HepG2 (cell line): ENCODE results near the gene USP15. TPM values are rescaled to one million over a fixed set of nuclear protein-coding genes. Genes with fewer than 3 reads are reported as not detected.

Experiments used
- ATAC-seq: fragments of 200-7000 bp; cut with Tn5 transposase; 3 replicates; pipeline ENCODE4 v1.9.1; 2020; ENCODE audit warnings: mild to moderate bottlenecking, moderate library complexity
- BruUV-seq: library from RNA; stranded (reverse); fragments of 400-500 nt; replicated peaks from 2 replicates; lab custom pipeline; 2021; lab: Mats Ljungman, UMichigan
- CTCF ChIA-PET: fragments of 300-600 bp; formaldehyde crosslinking; extraction: SDS; loops from one replicate; lab custom pipeline; 2021; ENCODE audit warnings: low total read pairs, inconsistent platforms, low intra/inter-chr PET ratio; lab: Yijun Ruan, JAX
- POLR2A ChIA-PET: fragments of 350-600 bp; sonication (Branson Sonifier 250); formaldehyde crosslinking; loops from one replicate; lab custom pipeline; 2020; ENCODE audit warnings: antibody characterized with exemption, inconsistent platforms; lab: Yijun Ruan, JAX
- DNase-seq: peaks from one replicate; pipeline ENCODE4 v3.0.0-alpha.2; 2015; ENCODE audit warnings: low spot score
- FAIRE-seq: peaks from 3 replicates; lab custom pipeline; 2011; peaks lifted over from hg19 to GRCh38; lab: Jason Lieb, UNC
- H2AFZ ChIP-seq: one replicate; pipeline ENCODE4 v1.6.1; 2011; ENCODE audit warnings: low read length, inconsistent platforms
- H3K27ac ChIP-seq: fragments of 300-600 bp; 3 replicates; pipeline ENCODE4 v1.8.0; 2011; ENCODE audit warnings: mixed run types, mild to moderate bottlenecking, mixed read lengths, low read length, inconsistent platforms; ENCODE audit not compliant: insufficient read depth; ENCODE audit errors: extremely low read length
- H3K27me3 ChIP-seq, 2 experiments: fragments of 200-600 bp in 1 of 2; 2 replicates in 1 of 2; 3 replicates in 1 of 2; pipeline versions ENCODE4 v1.6.0 to v1.8.0; 2011; ENCODE audit warnings: low read length in 2 of 2, mild to moderate bottlenecking in 2 of 2, moderate library complexity in 2 of 2, inconsistent platforms in 1 of 2; ENCODE audit not compliant: insufficient read depth in 2 of 2, control insufficient read depth in 1 of 2
- H3K36me3 ChIP-seq, 2 experiments: fragments of 200-600 bp in 1 of 2; replicated peaks in 1 of 2; 2 replicates in 1 of 2; 3 replicates in 1 of 2; pipeline versions ENCODE4 v1.5.1 to v1.8.0; 2011; ENCODE audit warnings: low read length in 2 of 2, inconsistent platforms in 1 of 2; ENCODE audit not compliant: insufficient read depth in 2 of 2, control insufficient read depth in 1 of 2
- H3K4me1 ChIP-seq: 2 replicates; pipeline ENCODE4 v1.5.1; 2012; ENCODE audit warnings: low read length, inconsistent platforms; ENCODE audit not compliant: insufficient read depth
- H3K4me2 ChIP-seq: 2 replicates; pipeline ENCODE4 v1.6.0; 2011; ENCODE audit warnings: low read depth, low read length, inconsistent platforms
- H3K4me3 ChIP-seq, 3 experiments: fragments of 200-600 bp in 1 of 3; sonication (generic), shearing (Covaris generic) in 1 of 3; replicated peaks in 1 of 3; 2 replicates each; pipeline ENCODE4 v1.5.1; 2011 to 2016; ENCODE audit warnings: low read length in 3 of 3, inconsistent platforms in 2 of 3, low read depth in 2 of 3, mild to moderate bottlenecking in 2 of 3, control low read depth in 1 of 3, mixed read lengths in 1 of 3; ENCODE audit not compliant: insufficient read depth in 1 of 3
- H3K79me2 ChIP-seq: one replicate; pipeline ENCODE4 v1.6.1; 2011; ENCODE audit warnings: low read length, inconsistent platforms; ENCODE audit not compliant: insufficient read depth
- H3K9ac ChIP-seq: 2 replicates; pipeline ENCODE4 v1.6.0; 2011; ENCODE audit warnings: mild to moderate bottlenecking, low read depth, low read length, inconsistent platforms; ENCODE audit not compliant: insufficient read depth
- H3K9me3 ChIP-seq: 2 replicates; pipeline ENCODE4 v1.5.1; 2012; ENCODE audit warnings: mild to moderate bottlenecking, low read length
- H4K20me1 ChIP-seq: 2 replicates; pipeline ENCODE4 v1.6.0; 2011; ENCODE audit warnings: inconsistent platforms, mild to moderate bottlenecking, low read length, moderate library complexity; ENCODE audit not compliant: insufficient read depth
- CTCF ChIP-seq: sonication (generic); formaldehyde crosslinking; IDR thresholded peaks from 2 replicates; pipeline ENCODE4 v1.5.0; 2020; ENCODE audit warnings: mild to moderate bottlenecking, missing genetic modification reagents, moderate library complexity
- HDAC6 ChIP-seq: fragments of 200-600 bp; sonication (generic); IDR thresholded peaks from 2 replicates; pipeline ENCODE4 v1.7.0; 2017; ENCODE audit warnings: mild to moderate bottlenecking, antibody characterized with exemption, low read length, low read depth
- HMGA1 ChIP-seq: sonication (generic); formaldehyde crosslinking; conservative IDR thresholded peaks from 2 replicates; pipeline ENCODE4 v1.4.0; 2020; ENCODE audit warnings: missing genetic modification reagents
- MTA1 ChIP-seq: sonication (generic); formaldehyde crosslinking; IDR thresholded peaks from 2 replicates; pipeline ENCODE4 v1.4.0; 2020; ENCODE audit warnings: missing genetic modification reagents, mild to moderate bottlenecking, borderline replicate concordance
- SMC3 ChIP-seq: IDR thresholded peaks from 2 replicates; pipeline ENCODE4 v1.6.1; 2011; ENCODE audit warnings: low read length, improper control_type of control experiment
- STAG1 ChIP-seq: sonication (generic); formaldehyde crosslinking; IDR thresholded peaks from 2 replicates; pipeline ENCODE4 v1.4.0; 2020; ENCODE audit warnings: missing genetic modification reagents
- TEF ChIP-seq: sonication (generic); formaldehyde crosslinking; IDR thresholded peaks from 2 replicates; pipeline ENCODE4 v1.5.0; 2020; ENCODE audit warnings: missing genetic modification reagents
- TRIM22 ChIP-seq: fragments of 450-650 bp; IDR thresholded peaks from 2 replicates; pipeline ENCODE4 v1.6.1; 2017
- XRCC5 ChIP-seq: fragments of 200-400 bp; formaldehyde crosslinking; optimal IDR thresholded peaks from 2 replicates; pipeline ENCODE3; 2017; ENCODE audit warnings: mild to moderate bottlenecking, low read length
- ZNF256 ChIP-seq: sonication (generic); formaldehyde crosslinking; conservative IDR thresholded peaks from 2 replicates; pipeline ENCODE4 v1.4.0; 2020; ENCODE audit warnings: missing genetic modification reagents
- ZNF431 ChIP-seq: sonication (generic); formaldehyde crosslinking; IDR thresholded peaks from 2 replicates; pipeline ENCODE4 v1.9.0; 2022; ENCODE audit warnings: missing genetic modification reagents, low read depth, mild to moderate bottlenecking, borderline replicate concordance
- ZNF639 ChIP-seq: conservative IDR thresholded peaks from 2 replicates; pipeline ENCODE4 v1.6.1; 2018; ENCODE audit warnings: missing genetic modification reagents
- ZNF703 ChIP-seq: sonication (generic); formaldehyde crosslinking; IDR thresholded peaks from 2 replicates; pipeline ENCODE4 v1.5.1; 2020; ENCODE audit warnings: missing genetic modification reagents, mild to moderate bottlenecking, moderate library complexity, borderline replicate concordance
- ZNF740 ChIP-seq: sonication (generic); formaldehyde crosslinking; IDR thresholded peaks from 2 replicates; pipeline ENCODE4 v1.4.0; 2020; ENCODE audit warnings: missing genetic modification reagents
- ZSCAN9 ChIP-seq: IDR thresholded peaks from 2 replicates; pipeline ENCODE4 v1.6.1; 2016; ENCODE audit warnings: borderline replicate concordance
- WGBS: methylation state at CpG from one replicate; pipeline ENCODE4 v1.1.6; 2017; ENCODE audit warnings: low lambda C conversion rate; 5-methylcytosine and 5-hydroxymethylcytosine counted together
- in situ Hi-C: cut with HindIII; loops from 2 replicates; pipeline ENCODE4 v1.10.0; 2017; ENCODE audit warnings: low pct_unique_long_range_greater_than_20kb; ENCODE audit not compliant: extremely low pct_ligation_motif_present
- intact Hi-C: fragments of 100-400 bp; cut with micrococcal nuclease; formaldehyde crosslinking; loops from one replicate; pipeline ENCODE4 v1.10.0; 2022; ENCODE audit not compliant: unreplicated experiment
- polyA plus RNA-seq, 8 experiments: library from polyadenylated mRNA; depleted of rRNA in 3 of 8; stranded (reverse) in 7 of 8; unstranded in 1 of 8; fragments of >200 nt; fragmentation: Illumina TruSeq in 4 of 8; extraction: Trizol in 4 of 8; gene quantifications; 2 replicates each; pipeline versions ENCODE4 v1.2.1 to v1.2.3, GENCODE V29; 2011 to 2016; ENCODE audit warnings: low read depth in 4 of 8, missing spikeins in 1 of 8, mixed read lengths in 1 of 8; ENCODE audit not compliant: insufficient read depth in 1 of 8
- total RNA-seq, 5 experiments: library from RNA; depleted of rRNA; stranded (reverse); fragments of >200 nt; fragmentation: Illumina TruSeq; extraction: Trizol; gene quantifications; 2 replicates each; pipeline ENCODE4 v1.2.3, GENCODE V29; 2016; ENCODE audit warnings: low read depth in 1 of 5

USP15 gene
- total and polyA plus RNA-seq, 2 of the 13 experiments (the other 11 are each of a cell fraction or from before 2014, with no cell fraction given): 17.3 to 51.7 TPM

GRCh38 chr12:62438098-62438692 lies 178.0 kb downstream of the USP15 start:
- Histone ChIP-seq H3K79me2 (no peaks in the 10 kb centered on the region), H3K27ac (no peak overlapping the region), H3K27me3 (no peaks in the 10 kb centered on the region; a peak in 1 of 5 replicates), H3K4me1 (peaks cover 15% of the 10 kb centered on the region), H3K4me2 (no peak overlapping the region), H3K9ac (no peak overlapping the region), H2AFZ (no peak overlapping the region), H3K36me3 (no peaks in the 10 kb centered on the region), H4K20me1 (no peaks in the 10 kb centered on the region), H3K4me3 (no peak overlapping the region), H3K9me3 (peaks cover 13% of the 10 kb centered on the region; the same call in 1 of the 2 replicates)
- WGBS: 4% methylated on average over 6 of the region's 6 CpGs
- ChIA-PET CTCF (interaction anchor here (1.9 kb wide), 1 partner anchor 356 kb away, joined by 10 read pairs; no protein-coding TSS in a partner anchor), POLR2A (no interaction called here)
- in situ Hi-C loops (loop anchor here (10.0 kb wide), 1 partner anchor 357 kb away; no protein-coding TSS in a partner anchor), intact Hi-C loops (loop anchor here (2.0 to 10.0 kb wide), 4 partner anchors 29 to 631 kb away; partner anchors contain the start of gene MON2)
- BruUV-seq: no TSS peak
- ATAC-seq (no peak), FAIRE-seq (no peak), DNase-seq (peak; percentile 17)
- TF ChIP-seq ZSCAN9 (CRISPR knock-in tag) (no peak), TEF (no peak), MTA1 (CRISPR knock-in tag) (no peak), TRIM22 (no peak), ZNF639 (no peak), ZNF256 (CRISPR knock-in tag) (no peak), XRCC5 (no peak), STAG1 (peak; percentile 63), SMC3 (peak; percentile 45; the same call in 1 of the 2 replicates), ZNF703 (CRISPR knock-in tag) (no peak), CTCF (peak; percentile 69), HMGA1 (CRISPR knock-in tag) (no peak), HDAC6 (no peak), ZNF740 (CRISPR knock-in tag) (no peak), ZNF431 (CRISPR knock-in tag) (no peak)
